RWPE1 (cell line): ENCODE measurements around the gene WASL.

Source experiments
- CTCF ChIA-PET: fragments of 350-600 bp; sonication (Branson Sonifier 250); formaldehyde crosslinking; extraction: SDS; loops from one replicate; lab custom pipeline; 2021; lab: Yijun Ruan, JAX
- POLR2A ChIA-PET: fragments of 400-600 bp; formaldehyde crosslinking; extraction: SDS; loops from one replicate; lab custom pipeline; 2020; ENCODE audit warnings: antibody characterized with exemption; ENCODE audit not compliant: low non-redundant PET; lab: Yijun Ruan, JAX
- DNase-seq: peaks from one replicate; pipeline ENCODE4 v3.0.0; 2012; ENCODE audit warnings: low spot score
- H3K27ac ChIP-seq: fragments of 450-650 bp; 2 replicates; pipeline ENCODE4 v1.5.1; 2017
- CTCF ChIP-seq: fragments of 450-650 bp; conservative IDR thresholded peaks from 2 replicates; pipeline ENCODE4 v1.5.1; 2017; ENCODE audit warnings: low read depth, mild to moderate bottlenecking

The WASL gene

DNA sequence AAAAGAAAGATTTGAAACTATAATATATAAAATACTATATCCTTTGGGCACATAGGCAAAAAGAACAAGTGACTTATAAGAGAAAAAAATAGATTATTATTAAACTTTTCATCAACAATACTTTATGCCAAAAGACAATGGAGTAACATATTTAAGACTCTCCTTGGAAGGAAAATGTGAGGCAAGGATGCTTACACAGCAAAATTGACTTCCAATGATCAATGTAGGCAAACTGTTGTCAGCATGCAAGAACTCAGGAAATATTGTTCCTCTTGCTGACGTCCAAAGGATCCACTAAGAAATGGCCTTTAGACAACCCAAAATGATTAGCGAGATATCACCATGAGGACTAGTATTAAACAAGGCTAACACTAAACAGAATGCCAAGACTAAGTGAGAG is 116.0 kb downstream of the WASL start:
- ChIA-PET CTCF (no interaction called here), POLR2A (no interaction called here)
- H3K27ac ChIP-seq: no peak overlapping the region
- DNase-seq: no peak
- TF ChIP-seq CTCF: no peak
